HCT116 (cell line): ENCODE results near the gene GRK5. TPM values are rescaled to one million over a fixed set of nuclear protein-coding genes. Genes with fewer than 3 reads are reported as not detected.

Experiments
- ATAC-seq: fragments of 200-7000 bp; cut with Tn5 transposase; 2 replicates; pipeline ENCODE4 v1.9.1; 2020; ENCODE audit warnings: mild to moderate bottlenecking, moderate library complexity
- BruUV-seq: library from RNA; stranded (reverse); fragments of 400-500 nt; replicated peaks from 2 replicates; lab custom pipeline; 2021; lab: Mats Ljungman, UMichigan
- CTCF ChIA-PET: fragments of 300-600 bp; sonication (Branson Sonifier 250); formaldehyde crosslinking; loops from one replicate; lab custom pipeline; 2021; ENCODE audit warnings: antibody characterized with exemption; lab: Charles Lee
- POLR2A ChIA-PET: fragments of 300-600, 350-600 bp; sonication (Branson Sonifier 250); formaldehyde crosslinking; loops from one replicate; lab custom pipeline; 2021; ENCODE audit warnings: antibody characterized with exemption; lab: Charles Lee
- RAD21 ChIA-PET, 2 experiments: fragments of 300-600 bp; sonication (Branson Sonifier 250); formaldehyde crosslinking; loops; one replicate each; lab custom pipeline; 2023; ENCODE audit warnings: low total read pairs in 2 of 2; ENCODE audit not compliant: uncharacterized antibody in 2 of 2, unreplicated experiment in 2 of 2, low non-redundant PET in 1 of 2; lab: Charles Lee
- DNase-seq: peaks from one replicate; pipeline ENCODE4 v3.0.0-alpha.2; 2010; ENCODE audit warnings: low read depth, low spot score
- H2AFZ ChIP-seq: fragments of 200-600 bp; shearing (Covaris generic), sonication (generic); 2 replicates; pipeline ENCODE4 v1.6.1; 2017; ENCODE audit warnings: low read depth, mixed run types, mixed read lengths, antibody characterized with exemption, low read length; ENCODE audit not compliant: poor library complexity, severe bottlenecking
- H3K27ac ChIP-seq: 2 replicates; pipeline ENCODE4 v1.5.1; 2012; ENCODE audit warnings: low read depth, low read length
- H3K27me3 ChIP-seq: fragments of 200-600 bp; sonication (generic); 2 replicates; pipeline ENCODE4 v1.6.1; 2016; ENCODE audit warnings: mixed run types, low read length, mixed read lengths; ENCODE audit not compliant: insufficient read depth
- H3K36me3 ChIP-seq, 2 experiments: fragments of 200-500 bp in 1 of 2; fragments of 200-600 bp in 1 of 2; sonication (Bioruptor generic) in 1 of 2; sonication (generic) in 1 of 2; 2 replicates each; pipeline versions ENCODE4 v1.5.1 to v1.6.1; 2014 to 2016; ENCODE audit warnings: low read length in 2 of 2, inconsistent platforms in 1 of 2, mixed read lengths in 1 of 2, mixed run types in 1 of 2; ENCODE audit not compliant: insufficient read depth in 2 of 2, control insufficient read depth in 1 of 2
- H3K4me1 ChIP-seq, 2 experiments: fragments of 200-600 bp in 1 of 2; sonication (generic) in 1 of 2; 2 replicates each; pipeline versions ENCODE4 v1.5.1 to v1.6.1; 2012 to 2017; ENCODE audit warnings: low read length in 2 of 2, inconsistent platforms in 1 of 2, mild to moderate bottlenecking in 1 of 2, mixed read lengths in 1 of 2, mixed run types in 1 of 2, moderate library complexity in 1 of 2; ENCODE audit not compliant: insufficient read depth in 2 of 2, control insufficient read depth in 1 of 2
- H3K4me2 ChIP-seq: fragments of 200-600 bp; sonication (generic); 2 replicates; pipeline ENCODE4 v1.6.1; 2017; ENCODE audit warnings: mixed run types, low read length, mixed read lengths
- H3K4me3 ChIP-seq, 2 experiments: fragments of 200-600 bp in 1 of 2; sonication (generic) in 1 of 2; replicated peaks in 1 of 2; 2 replicates each; pipeline ENCODE4 v1.5.1; 2011 to 2016; ENCODE audit warnings: low read length in 2 of 2, control low read depth in 1 of 2, low read depth in 1 of 2, mild to moderate bottlenecking in 1 of 2, mixed read lengths in 1 of 2, mixed run types in 1 of 2
- H3K79me2 ChIP-seq: fragments of 200-600 bp; sonication (generic); 2 replicates; pipeline ENCODE4 v1.6.1; 2017; ENCODE audit warnings: mild to moderate bottlenecking, mixed run types, low read length, moderate library complexity, mixed read lengths; ENCODE audit not compliant: insufficient read depth
- H3K9ac ChIP-seq: fragments of 200-600 bp; sonication (generic); 2 replicates; pipeline ENCODE4 v1.6.1; 2016; ENCODE audit warnings: low read length, mixed read lengths
- H3K9me2 ChIP-seq: fragments of 200-600 bp; sonication (generic), shearing (Covaris generic); 2 replicates; pipeline ENCODE4 v1.6.1; 2017; ENCODE audit warnings: mixed run types, mild to moderate bottlenecking, moderate library complexity; ENCODE audit not compliant: insufficient read depth
- H3K9me3 ChIP-seq, 2 experiments: fragments of 200-500 bp in 1 of 2; fragments of 200-600 bp in 1 of 2; sonication (Bioruptor generic) in 1 of 2; sonication (generic) in 1 of 2; 2 replicates each; pipeline ENCODE4 v1.6.1; 2014 to 2017; ENCODE audit warnings: low read length in 2 of 2, mixed read lengths in 2 of 2, inconsistent platforms in 1 of 2, low read depth in 1 of 2, mild to moderate bottlenecking in 1 of 2, mixed run types in 1 of 2, moderate library complexity in 1 of 2; ENCODE audit not compliant: control insufficient read depth in 1 of 2, insufficient read depth in 1 of 2
- H4K20me1 ChIP-seq: fragments of 200-600 bp; sonication (generic), shearing (Covaris generic); 2 replicates; pipeline ENCODE4 v1.6.1; 2017; ENCODE audit warnings: mixed run types, mild to moderate bottlenecking, moderate library complexity; ENCODE audit not compliant: insufficient read depth
- ATF3 ChIP-seq: IDR thresholded peaks from 2 replicates; pipeline ENCODE4 v1.6.1; 2012
- CEBPB ChIP-seq: IDR thresholded peaks from 2 replicates; pipeline ENCODE4 v1.6.1; 2012; ENCODE audit warnings: low read depth
- CTCF ChIP-seq, 3 experiments: fragments of 200-600 bp in 1 of 3; sonication (generic) in 1 of 3; IDR thresholded peaks in 2 of 3; conservative IDR thresholded peaks in 1 of 3; 2 replicates each; pipeline ENCODE4 v1.5.1; 2012 to 2017; ENCODE audit warnings: low read depth in 2 of 3, low read length in 2 of 3, antibody characterized with exemption in 1 of 3, borderline replicate concordance in 1 of 3, control low read depth in 1 of 3, mild to moderate bottlenecking in 1 of 3, mixed read lengths in 1 of 3, mixed run types in 1 of 3, moderate library complexity in 1 of 3; ENCODE audit not compliant: insufficient read depth in 1 of 3
- EGR1 ChIP-seq: IDR thresholded peaks from 2 replicates; pipeline ENCODE4 v1.6.1; 2012; ENCODE audit warnings: low read depth
- ELF1 ChIP-seq: IDR thresholded peaks from 2 replicates; pipeline ENCODE4 v1.6.1; 2012; ENCODE audit warnings: low read depth, borderline replicate concordance
- EZH2 ChIP-seq: fragments of 200-600 bp; sonication (generic); IDR thresholded peaks from 2 replicates; pipeline ENCODE4 v1.6.1; 2017; ENCODE audit warnings: antibody characterized with exemption, mixed run types
- EZH2phosphoT487 ChIP-seq: fragments of 200-600 bp; IDR thresholded peaks from 2 replicates; pipeline ENCODE4 v1.6.1; 2018; ENCODE audit warnings: antibody characterized with exemption, borderline replicate concordance
- FOSL1 ChIP-seq: IDR thresholded peaks from 2 replicates; pipeline ENCODE4 v1.6.1; 2012; ENCODE audit warnings: low read depth
- JUND ChIP-seq: IDR thresholded peaks from 2 replicates; pipeline ENCODE4 v1.6.1; 2012
- MAX ChIP-seq: IDR thresholded peaks from 2 replicates; pipeline ENCODE4 v1.6.1; 2012
- POLR2AphosphoS5 ChIP-seq: IDR thresholded peaks from 2 replicates; pipeline ENCODE4 v1.6.1; 2011; ENCODE audit warnings: mild to moderate bottlenecking, low read depth, low read length, moderate library complexity
- RAD21 ChIP-seq: IDR thresholded peaks from 2 replicates; pipeline ENCODE4 v1.6.1; 2012; ENCODE audit warnings: low read depth, mild to moderate bottlenecking
- SIN3A ChIP-seq: IDR thresholded peaks from 2 replicates; pipeline ENCODE4 v1.6.1; 2012; ENCODE audit warnings: low read depth
- SP1 ChIP-seq: IDR thresholded peaks from 2 replicates; pipeline ENCODE4 v1.6.1; 2012; ENCODE audit warnings: low read depth
- ZBTB33 ChIP-seq: IDR thresholded peaks from 2 replicates; pipeline ENCODE4 v1.6.1; 2011; ENCODE audit warnings: mild to moderate bottlenecking, low read length, moderate library complexity; ENCODE audit not compliant: insufficient replicate concordance; ENCODE audit errors: extremely low read depth
- ZFX ChIP-seq: fragments of 450-650 bp; IDR thresholded peaks from 2 replicates; pipeline ENCODE4 v1.6.1; 2017
- ZNF274 ChIP-seq: fragments of 200-500 bp; sonication (Bioruptor generic); IDR thresholded peaks from 2 replicates; pipeline ENCODE4 v1.6.1; 2014; ENCODE audit warnings: mild to moderate bottlenecking, low read depth, low read length, inconsistent platforms
- intact Hi-C: fragments of 100-400 bp; cut with micrococcal nuclease; formaldehyde crosslinking; loops from 2 replicates; pipeline ENCODE4 v1.10.0; 2022
- total RNA-seq: library from RNA; stranded (reverse); gene quantifications from one replicate; pipeline ENCODE4 v1.2.1, GENCODE V29; 2021; ENCODE audit not compliant: unreplicated experiment

The GRK5 gene
- total RNA-seq, 1 experiment from 2014 or later: 7.3 TPM

- ChIA-PET POLR2A (no interaction called here), CTCF (interaction anchor here (1.1 to 2.1 kb wide), 2 partner anchors 14 to 30 kb away, joined by 4 to 7 read pairs; no protein-coding TSS in a partner anchor), RAD21 (interaction anchor here in 1 of 2 experiments (0.6 kb wide), 1 partner anchor 174 kb away, joined by 3 read pairs; no protein-coding TSS in a partner anchor)
- H3K4me1 ChIP-seq: peaks cover 19 to 27% of the 10 kb centered on the region in 2 experiments
- H3K27me3 ChIP-seq: no peaks in the 10 kb centered on the region
- no peak overlapping the region for H3K4me2 ChIP-seq
- ATAC-seq (no peak), DNase-seq (no peak)
- no peaks in the 10 kb centered on the region for H3K79me2 ChIP-seq
- no peaks in the 10 kb centered on the region for H3K36me3 ChIP-seq
- H3K9me3 ChIP-seq: peaks cover 0 to 5% of the 10 kb centered on the region in 2 experiments; a peak in 1 of 4 replicates
- no peaks in the 10 kb centered on the region for H3K9me2 ChIP-seq
- no TSS peak for BruUV-seq
- TF ChIP-seq JUND (no peak), ELF1 (no peak), ZBTB33 (no peak), CTCF (IDR thresholded peaks at IDR 0.05 in 2 of 3, conservative IDR thresholded peaks at IDR 0.05 in 1 of 3; ENCODE audit: borderline replicate concordance in 1 of 3, insufficient read depth in 1 of 3, low read depth in 2 of 3, low read length in 2 of 3) (no peak), EZH2phosphoT487 (no peak), SIN3A (no peak), FOSL1 (no peak), EGR1 (no peak), MAX (no peak), ATF3 (no peak), RAD21 (no peak), EZH2 (no peak), SP1 (no peak), ZFX (no peak), POLR2AphosphoS5 (no peak), ZNF274 (no peak), CEBPB (no peak)
- H3K9ac ChIP-seq: no peak overlapping the region
- H3K4me3 ChIP-seq: no peak overlapping the region
- no peak overlapping the region for H3K27ac ChIP-seq
- H2AFZ ChIP-seq: no peak overlapping the region
- H4K20me1 ChIP-seq: no peaks in the 10 kb centered on the region
- intact Hi-C loops: no loop called here
Measured at GRCh38 chr10:119459681-119460340, 252.4 kb downstream of the GRK5 start.
